ENCODE measurements around the gene MALAT1.

The MALAT1 gene

GRCh38 chr11:65530157-65530496 is 31.3 kb downstream of the MALAT1 start:
- Histone ChIP-seq H3K9me3 (ENCODE audit: control insufficient read depth in 2 of 2, low read length in 2 of 2) (no peaks in the 10 kb centered on the region), H3K27me3 (ENCODE audit: control insufficient read depth in 2 of 2, insufficient read depth in 2 of 2, low read length in 2 of 2) (no peaks in the 10 kb centered on the region), H3K27ac (ENCODE audit: low read depth in 2 of 2, low read length in 2 of 2) (no peak overlapping the region), H3K9ac (ENCODE audit: low read depth in 1 of 2, low read length in 2 of 2) (no peak overlapping the region), H3K4me1 (ENCODE audit: control insufficient read depth in 2 of 2, insufficient read depth in 2 of 2, low read length in 2 of 2) (peaks cover 8 to 10% of the 10 kb centered on the region in 2 donors), H3K4me3 (ENCODE audit: low read length in 2 of 2) (no peak overlapping the region), H3K36me3 (ENCODE audit: control insufficient read depth in 2 of 2, insufficient read depth in 2 of 2, low read length in 2 of 2) (peaks cover 44 to 51% of the 10 kb centered on the region in 2 donors)

- H3K9ac ChIP-seq (ENCODE audit: low read depth in 1 of 2, low read length in 2 of 2) = no peak overlapping the region
- H3K27ac ChIP-seq (ENCODE audit: low read depth in 2 of 2, low read length in 2 of 2) = no peak overlapping the region
- no peaks in the 10 kb centered on the region for H3K27me3 ChIP-seq (ENCODE audit: control insufficient read depth in 2 of 2, insufficient read depth in 2 of 2, low read length in 2 of 2)
- no peak overlapping the region for H3K4me3 ChIP-seq (ENCODE audit: low read length in 2 of 2)
- no peaks in the 10 kb centered on the region for H3K4me1 ChIP-seq (ENCODE audit: control insufficient read depth in 2 of 2, insufficient read depth in 2 of 2, low read length in 2 of 2)
- H3K9me3 ChIP-seq (ENCODE audit: control insufficient read depth in 2 of 2, low read length in 2 of 2) = no peaks in the 10 kb centered on the region
- H3K36me3 ChIP-seq (ENCODE audit: control insufficient read depth in 2 of 2, insufficient read depth in 2 of 2, low read length in 2 of 2) = peaks cover 52 to 60% of the 10 kb centered on the region in 2 donors
Measured at GRCh38 chr11:65532388-65533064, 33.7 kb downstream of the MALAT1 start.

GRCh38 chr11:65535102-65535501 is 36.3 kb downstream of the MALAT1 start:
- Histone ChIP-seq H3K27me3 (ENCODE audit: control insufficient read depth in 2 of 2, insufficient read depth in 2 of 2, low read length in 2 of 2) (no peaks in the 10 kb centered on the region), H3K36me3 (ENCODE audit: control insufficient read depth in 2 of 2, insufficient read depth in 2 of 2, low read length in 2 of 2) (peaks cover 52 to 62% of the 10 kb centered on the region in 2 donors), H3K4me3 (ENCODE audit: low read length in 2 of 2) (no peak overlapping the region), H3K9me3 (ENCODE audit: control insufficient read depth in 2 of 2, low read length in 2 of 2) (no peaks in the 10 kb centered on the region), H3K9ac (ENCODE audit: low read depth in 1 of 2, low read length in 2 of 2) (no peak overlapping the region), H3K27ac (ENCODE audit: low read depth in 2 of 2, low read length in 2 of 2) (no peak overlapping the region), H3K4me1 (ENCODE audit: control insufficient read depth in 2 of 2, insufficient read depth in 2 of 2, low read length in 2 of 2) (peaks cover 5 to 6% of the 10 kb centered on the region in 2 donors)

GRCh38 chr11:65536412-65537295 is 37.8 kb downstream of the MALAT1 start:
- peaks cover 38 to 47% of the 10 kb centered on the region in 2 donors for H3K36me3 ChIP-seq (ENCODE audit: control insufficient read depth in 2 of 2, insufficient read depth in 2 of 2, low read length in 2 of 2)
- no peaks in the 10 kb centered on the region for H3K27me3 ChIP-seq (ENCODE audit: control insufficient read depth in 2 of 2, insufficient read depth in 2 of 2, low read length in 2 of 2)
- no peak overlapping the region for H3K27ac ChIP-seq (ENCODE audit: low read depth in 2 of 2, low read length in 2 of 2)
- H3K4me1 ChIP-seq (ENCODE audit: control insufficient read depth in 2 of 2, insufficient read depth in 2 of 2, low read length in 2 of 2) = peaks cover 16 to 17% of the 10 kb centered on the region in 2 donors
- no peak overlapping the region for H3K9ac ChIP-seq (ENCODE audit: low read depth in 1 of 2, low read length in 2 of 2)
- H3K9me3 ChIP-seq (ENCODE audit: control insufficient read depth in 2 of 2, low read length in 2 of 2) = no peaks in the 10 kb centered on the region
- H3K4me3 ChIP-seq (ENCODE audit: low read length in 2 of 2) = no peak overlapping the region

- Histone ChIP-seq H3K27me3 (ENCODE audit: control insufficient read depth in 2 of 2, insufficient read depth in 2 of 2, low read length in 2 of 2) (no peaks in the 10 kb centered on the region), H3K4me1 (ENCODE audit: control insufficient read depth in 2 of 2, insufficient read depth in 2 of 2, low read length in 2 of 2) (peaks cover 16 to 19% of the 10 kb centered on the region in 2 donors), H3K9ac (ENCODE audit: low read depth in 1 of 2, low read length in 2 of 2) (no peak overlapping the region), H3K36me3 (ENCODE audit: control insufficient read depth in 2 of 2, insufficient read depth in 2 of 2, low read length in 2 of 2) (peaks cover 34 to 43% of the 10 kb centered on the region in 2 donors), H3K9me3 (ENCODE audit: control insufficient read depth in 2 of 2, low read length in 2 of 2) (no peaks in the 10 kb centered on the region), H3K4me3 (ENCODE audit: low read length in 2 of 2) (no peak overlapping the region), H3K27ac (ENCODE audit: low read depth in 2 of 2, low read length in 2 of 2) (no peak overlapping the region)
Measured at GRCh38 chr11:65537296-65537597, 38.4 kb downstream of the MALAT1 start.

- H3K9me3 ChIP-seq (ENCODE audit: control insufficient read depth in 2 of 2, low read length in 2 of 2) = no peaks in the 10 kb centered on the region
- no peak overlapping the region for H3K4me3 ChIP-seq (ENCODE audit: low read length in 2 of 2)
- peaks cover 16 to 19% of the 10 kb centered on the region in 2 donors for H3K4me1 ChIP-seq (ENCODE audit: control insufficient read depth in 2 of 2, insufficient read depth in 2 of 2, low read length in 2 of 2)
- H3K27ac ChIP-seq (ENCODE audit: low read depth in 2 of 2, low read length in 2 of 2) = no peak overlapping the region
- no peaks in the 10 kb centered on the region for H3K27me3 ChIP-seq (ENCODE audit: control insufficient read depth in 2 of 2, insufficient read depth in 2 of 2, low read length in 2 of 2)
- no peak overlapping the region for H3K9ac ChIP-seq (ENCODE audit: low read depth in 1 of 2, low read length in 2 of 2)
- H3K36me3 ChIP-seq (ENCODE audit: control insufficient read depth in 2 of 2, insufficient read depth in 2 of 2, low read length in 2 of 2) = peaks cover 30 to 42% of the 10 kb centered on the region in 2 donors
Measured at GRCh38 chr11:65537620-65538231, 38.9 kb downstream of the MALAT1 start.

GRCh38 chr11:65538232-65538914 is 39.5 kb downstream of the MALAT1 start:
- Histone ChIP-seq H3K9me3 (ENCODE audit: control insufficient read depth in 2 of 2, low read length in 2 of 2) (no peaks in the 10 kb centered on the region), H3K27ac (ENCODE audit: low read depth in 2 of 2, low read length in 2 of 2) (no peak overlapping the region), H3K36me3 (ENCODE audit: control insufficient read depth in 2 of 2, insufficient read depth in 2 of 2, low read length in 2 of 2) (peaks cover 25 to 40% of the 10 kb centered on the region in 2 donors), H3K27me3 (ENCODE audit: control insufficient read depth in 2 of 2, insufficient read depth in 2 of 2, low read length in 2 of 2) (no peaks in the 10 kb centered on the region), H3K4me1 (ENCODE audit: control insufficient read depth in 2 of 2, insufficient read depth in 2 of 2, low read length in 2 of 2) (peaks cover 16 to 19% of the 10 kb centered on the region in 2 donors), H3K4me3 (ENCODE audit: low read length in 2 of 2) (no peak overlapping the region), H3K9ac (ENCODE audit: low read depth in 1 of 2, low read length in 2 of 2) (no peak overlapping the region)

GRCh38 chr11:65538915-65539743 is 40.3 kb downstream of the MALAT1 start:
- H3K36me3 ChIP-seq (ENCODE audit: control insufficient read depth in 2 of 2, insufficient read depth in 2 of 2, low read length in 2 of 2) = peaks cover 23 to 38% of the 10 kb centered on the region in 2 donors
- H3K4me1 ChIP-seq (ENCODE audit: control insufficient read depth in 2 of 2, insufficient read depth in 2 of 2, low read length in 2 of 2) = peaks cover 16 to 19% of the 10 kb centered on the region in 2 donors
- H3K9me3 ChIP-seq (ENCODE audit: control insufficient read depth in 2 of 2, low read length in 2 of 2) = no peaks in the 10 kb centered on the region
- H3K27ac ChIP-seq (ENCODE audit: low read depth in 2 of 2, low read length in 2 of 2) = peak overlapping the region; percentile 88 to 93
- peak overlapping the region in 1 of 2 donors; percentile 89 for H3K4me3 ChIP-seq (ENCODE audit: low read length in 2 of 2)
- peak overlapping the region in 1 of 2 donors; percentile 11 for H3K9ac ChIP-seq (ENCODE audit: low read depth in 1 of 2, low read length in 2 of 2)
- no peaks in the 10 kb centered on the region for H3K27me3 ChIP-seq (ENCODE audit: control insufficient read depth in 2 of 2, insufficient read depth in 2 of 2, low read length in 2 of 2)

- Histone ChIP-seq H3K36me3 (ENCODE audit: control insufficient read depth in 2 of 2, insufficient read depth in 2 of 2, low read length in 2 of 2) (peaks cover 18 to 38% of the 10 kb centered on the region in 2 donors), H3K4me3 (ENCODE audit: low read length in 2 of 2) (peak overlapping the region; percentile 89), H3K27me3 (ENCODE audit: control insufficient read depth in 2 of 2, insufficient read depth in 2 of 2, low read length in 2 of 2) (no peaks in the 10 kb centered on the region), H3K9me3 (ENCODE audit: control insufficient read depth in 2 of 2, low read length in 2 of 2) (no peaks in the 10 kb centered on the region), H3K9ac (ENCODE audit: low read depth in 1 of 2, low read length in 2 of 2) (peak overlapping the region; percentile 73 to 77), H3K27ac (ENCODE audit: low read depth in 2 of 2, low read length in 2 of 2) (peak overlapping the region; percentile 88 to 93), H3K4me1 (ENCODE audit: control insufficient read depth in 2 of 2, insufficient read depth in 2 of 2, low read length in 2 of 2) (peaks cover 16 to 19% of the 10 kb centered on the region in 2 donors)
Measured at GRCh38 chr11:65539744-65540289, 41.0 kb downstream of the MALAT1 start.
